HFFc6 (cell line): ENCODE results near the gene SLCO2A1. TPM values are rescaled to one million over a fixed set of nuclear protein-coding genes. Genes with fewer than 3 reads are reported as not detected.

Experiments
- DNase-seq: peaks from one replicate; pipeline ENCODE4 v3.0.0-alpha.2; 2018
- H3K27ac Mint-ChIP-seq: 2 replicates; pipeline ENCODE4 v1.8.0; 2020; ENCODE audit warnings: mild to moderate bottlenecking, mixed read lengths
- H3K27me3 Mint-ChIP-seq: 2 replicates; pipeline ENCODE4 v1.8.0; 2021; ENCODE audit warnings: mild to moderate bottlenecking, moderate library complexity, mixed read lengths; ENCODE audit not compliant: insufficient read depth
- H3K36me3 Mint-ChIP-seq: 2 replicates; pipeline ENCODE4 v1.8.0; 2021; ENCODE audit warnings: low read depth, mixed read lengths
- H3K4me1 Mint-ChIP-seq: 2 replicates; pipeline ENCODE4 v1.8.0; 2020; ENCODE audit warnings: low read depth, mixed read lengths
- H3K4me3 Mint-ChIP-seq: 2 replicates; pipeline ENCODE4 v1.8.0; 2020; ENCODE audit warnings: mild to moderate bottlenecking, moderate library complexity, mixed read lengths
- H3K9me3 Mint-ChIP-seq: 2 replicates; pipeline ENCODE4 v1.8.0; 2020; ENCODE audit warnings: mild to moderate bottlenecking, mixed read lengths
- total RNA-seq, 6 experiments: library from RNA; stranded (reverse); fragmentation: NEBNext Ultra II Directional; extraction: Animal tissue kit (Norgen Biotek cat#: 25700); gene quantifications; 2 replicates in 1 of 6; 3 replicates in 5 of 6; pipeline ENCODE4 v1.2.3, GENCODE V29; 2021
- TF ChIP-seq, protein P1 (sequence below): fragments of 200-600 bp; sonication (generic); IDR thresholded peaks from 2 replicates; pipeline ENCODE4 v1.5.0; 2021; ENCODE audit warnings: antibody characterized with exemption, mild to moderate bottlenecking

Gene SLCO2A1
- total RNA-seq, 6 experiments from 2014 or later, result 0.13 to 0.17 TPM; not detected in 4

DNA sequence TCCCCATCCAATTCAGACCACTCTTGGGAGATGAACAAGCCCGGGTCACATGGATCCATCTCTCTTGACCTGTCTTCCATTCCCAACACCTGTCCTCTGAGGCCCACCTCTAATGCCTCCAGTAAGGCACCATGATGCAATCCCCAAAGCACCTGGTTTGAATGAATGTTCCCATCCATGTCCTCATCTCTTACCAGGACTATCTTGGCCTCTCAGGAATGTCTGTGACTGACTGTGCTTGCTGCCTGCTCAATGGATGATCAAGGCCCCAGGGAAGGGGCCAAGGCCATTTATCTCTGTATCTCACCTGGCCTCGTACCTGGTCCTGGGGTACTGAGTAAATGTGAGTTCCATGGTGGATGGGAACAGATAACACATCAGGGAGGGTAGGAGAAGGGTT, 49.7 kb downstream of the SLCO2A1 start:
- Mint-ChIP-seq H3K27ac (no peak overlapping the region), H3K4me3 (no peak overlapping the region), H3K4me1 (no peaks in the 10 kb centered on the region), H3K36me3 (no peaks in the 10 kb centered on the region), H3K9me3 (no peaks in the 10 kb centered on the region), H3K27me3 (peaks cover 39% of the 10 kb centered on the region)
- DNase-seq, result no peak
- TF ChIP-seq, protein P1, sequence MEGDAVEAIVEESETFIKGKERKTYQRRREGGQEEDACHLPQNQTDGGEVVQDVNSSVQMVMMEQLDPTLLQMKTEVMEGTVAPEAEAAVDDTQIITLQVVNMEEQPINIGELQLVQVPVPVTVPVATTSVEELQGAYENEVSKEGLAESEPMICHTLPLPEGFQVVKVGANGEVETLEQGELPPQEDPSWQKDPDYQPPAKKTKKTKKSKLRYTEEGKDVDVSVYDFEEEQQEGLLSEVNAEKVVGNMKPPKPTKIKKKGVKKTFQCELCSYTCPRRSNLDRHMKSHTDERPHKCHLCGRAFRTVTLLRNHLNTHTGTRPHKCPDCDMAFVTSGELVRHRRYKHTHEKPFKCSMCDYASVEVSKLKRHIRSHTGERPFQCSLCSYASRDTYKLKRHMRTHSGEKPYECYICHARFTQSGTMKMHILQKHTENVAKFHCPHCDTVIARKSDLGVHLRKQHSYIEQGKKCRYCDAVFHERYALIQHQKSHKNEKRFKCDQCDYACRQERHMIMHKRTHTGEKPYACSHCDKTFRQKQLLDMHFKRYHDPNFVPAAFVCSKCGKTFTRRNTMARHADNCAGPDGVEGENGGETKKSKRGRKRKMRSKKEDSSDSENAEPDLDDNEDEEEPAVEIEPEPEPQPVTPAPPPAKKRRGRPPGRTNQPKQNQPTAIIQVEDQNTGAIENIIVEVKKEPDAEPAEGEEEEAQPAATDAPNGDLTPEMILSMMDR, result no peak

- DNase-seq, result no peak
- Mint-ChIP-seq H3K4me1 (no peaks in the 10 kb centered on the region), H3K27me3 (peaks cover 41% of the 10 kb centered on the region), H3K27ac (no peak overlapping the region), H3K36me3 (no peaks in the 10 kb centered on the region), H3K9me3 (no peaks in the 10 kb centered on the region), H3K4me3 (no peak overlapping the region)
- TF ChIP-seq, protein P1, result no peak
These were observed 50.2 kb downstream of the SLCO2A1 start for GRCh38 chr3:133979553-133979952.

GRCh38 chr3:133977568-133977967, 52.2 kb downstream of the SLCO2A1 start:
- TF ChIP-seq, protein P1, result no peak
- no peaks in the 10 kb centered on the region for H3K4me1 Mint-ChIP-seq
- H3K36me3 Mint-ChIP-seq, result no peaks in the 10 kb centered on the region
- H3K27ac Mint-ChIP-seq, result no peak overlapping the region
- H3K9me3 Mint-ChIP-seq, result no peaks in the 10 kb centered on the region
- no peak overlapping the region for H3K4me3 Mint-ChIP-seq
- H3K27me3 Mint-ChIP-seq, result peaks cover 36% of the 10 kb centered on the region
- DNase-seq, result no peak

DNA sequence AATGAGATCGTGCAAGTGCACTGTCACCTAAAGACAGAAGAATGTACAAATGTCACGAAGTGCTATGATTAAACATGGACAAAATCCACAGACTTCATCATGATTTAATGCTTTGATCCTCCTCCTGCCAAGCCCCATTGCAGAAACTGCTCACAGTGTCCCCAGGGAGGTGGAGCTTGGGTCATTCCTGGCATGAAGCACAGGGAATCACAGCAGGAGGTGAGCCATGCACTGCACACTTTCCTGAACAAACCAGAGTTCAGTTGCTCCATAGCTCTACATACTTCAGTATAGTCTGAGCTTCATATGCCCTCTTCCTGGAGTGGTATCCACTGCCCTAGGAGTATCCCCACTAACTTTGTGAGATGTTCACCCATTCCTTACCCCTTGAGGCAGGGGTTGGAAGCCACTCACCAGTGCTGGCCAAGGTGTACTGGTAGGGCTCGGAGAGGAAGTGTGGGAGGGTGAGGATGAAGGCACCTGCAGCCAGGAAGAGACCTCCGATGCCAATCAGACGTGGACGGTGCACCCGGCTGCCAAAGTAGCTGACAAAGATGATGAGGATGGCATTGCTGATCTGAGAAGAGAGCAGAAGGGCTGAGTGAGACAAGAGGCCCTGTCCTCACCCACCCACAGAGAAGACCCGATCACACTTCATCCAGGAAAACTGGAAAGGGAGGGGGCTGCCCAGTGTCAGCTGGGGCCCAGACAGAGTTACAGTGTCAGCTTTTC, 56.3 kb downstream of the SLCO2A1 start:
- Mint-ChIP-seq H3K9me3 (peaks cover 6% of the 10 kb centered on the region), H3K4me3 (no peak overlapping the region), H3K27me3 (peaks cover 23% of the 10 kb centered on the region), H3K27ac (no peak overlapping the region), H3K36me3 (no peaks in the 10 kb centered on the region), H3K4me1 (no peaks in the 10 kb centered on the region)
- TF ChIP-seq, protein P1, result no peak
- DNase-seq, result no peak

- H3K27ac Mint-ChIP-seq, result no peak overlapping the region
- H3K4me3 Mint-ChIP-seq, result no peak overlapping the region
- TF ChIP-seq, protein P1, result no peak
- DNase-seq, result no peak
- no peaks in the 10 kb centered on the region for H3K4me1 Mint-ChIP-seq
- peaks cover 15% of the 10 kb centered on the region for H3K27me3 Mint-ChIP-seq
- H3K9me3 Mint-ChIP-seq, result peaks cover 6% of the 10 kb centered on the region
- no peaks in the 10 kb centered on the region for H3K36me3 Mint-ChIP-seq
These were observed 57.6 kb downstream of the SLCO2A1 start for GRCh38 chr3:133972156-133972555.
